Fibroblast of skin of left quadriceps (primary cell): ENCODE measurements around the gene GPR89B.
"Not testable (repeated sequence)": the region's sequence is repeated elsewhere in the genome, so short reads cannot be mapped to it uniquely, and the experiment has no call there.

Experiments used
- DNase-seq, 2 experiments: peaks; one replicate each; pipeline ENCODE4 v3.0.0-alpha.2; 2013; ENCODE audit warnings: low read depth in 2 of 2

Gene GPR89B

GRCh38 chr1:147928236-147929132 lies at the start of gene GPR89B:
TSS of gene GPR89B (plus strand) at chr1:147928420. CDS start at chr1:147928537, 117 bp downstream.
- DNase-seq: peak; percentile 49 to 63

GRCh38 chr1:147879911-147880310 lies 48.3 kb upstream of the GPR89B start:
- no peak for DNase-seq

- no peak for DNase-seq
Measured at GRCh38 chr1:147882535-147882934, 45.7 kb upstream of the GPR89B start.

- DNase-seq: peak in 1 of 2 experiments; percentile 3
Measured at GRCh38 chr1:147890177-147890790, 37.9 kb upstream of the GPR89B start.

GRCh38 chr1:147891088-147891487 lies 37.1 kb upstream of the GPR89B start:
- DNase-seq: no peak

GRCh38 chr1:147892216-147892615 lies 36.0 kb upstream of the GPR89B start:
- DNase-seq: no peak

GRCh38 chr1:147892731-147893214 lies 35.4 kb upstream of the GPR89B start:
- DNase-seq: peak; percentile 17 to 27

- no peak for DNase-seq
Measured at GRCh38 chr1:147895123-147895522, 33.1 kb upstream of the GPR89B start.

- DNase-seq: no peak
Measured at GRCh38 chr1:147897029-147897752, 31.0 kb upstream of the GPR89B start.

- DNase-seq: no peak
Measured at GRCh38 chr1:147897789-147898188, 30.4 kb upstream of the GPR89B start.

- no peak for DNase-seq
Measured at GRCh38 chr1:147902253-147902845, 25.9 kb upstream of the GPR89B start, which contains the start of gene GJA8. TSS of gene GJA8 (plus strand) at chr1:147902795. CDS start at chr1:147907956, 5,161 bp downstream.

GRCh38 chr1:147904726-147905125 lies 23.5 kb upstream of the GPR89B start:
- DNase-seq: no peak

GRCh38 chr1:147907786-147908509 lies 20.3 kb upstream of the GPR89B start:
- DNase-seq: no peak

- DNase-seq: no peak
Measured at GRCh38 chr1:147912553-147912952, 15.7 kb upstream of the GPR89B start.

- no peak for DNase-seq
Measured at GRCh38 chr1:147913362-147913942, 14.8 kb upstream of the GPR89B start.

- no peak for DNase-seq
Measured at GRCh38 chr1:147919896-147920295, 8.3 kb upstream of the GPR89B start.

GRCh38 chr1:147924813-147925212 lies 3.4 kb upstream of the GPR89B start:
- no peak for DNase-seq

GRCh38 chr1:147927215-147927614 lies 1.0 kb upstream of the GPR89B start:
- DNase-seq: not testable (repeated sequence)

- DNase-seq: not testable (repeated sequence)
Measured at GRCh38 chr1:147927689-147928088, 531 bp upstream of the GPR89B start.

- not testable (repeated sequence) for DNase-seq
Measured at GRCh38 chr1:147931137-147931536, 2.9 kb downstream of the GPR89B start.

- DNase-seq: not testable (repeated sequence)
Measured at GRCh38 chr1:147935296-147935695, 7.1 kb downstream of the GPR89B start.
